GM19324 (cell line): ENCODE data around the gene ABCC4.
"Not testable (repeated sequence)": the region's sequence is repeated elsewhere in the genome, so short reads cannot be mapped to it uniquely, and the experiment has no call there.

Experiments
- ATAC-seq: cut with Tn5 transposase; IDR thresholded peaks from one replicate; pipeline ENCODE4 v1.9.1; 2021; ENCODE audit warnings: mild to moderate bottlenecking, moderate library complexity; ENCODE audit not compliant: unreplicated experiment, low FRiP score

ABCC4 gene

DNA sequence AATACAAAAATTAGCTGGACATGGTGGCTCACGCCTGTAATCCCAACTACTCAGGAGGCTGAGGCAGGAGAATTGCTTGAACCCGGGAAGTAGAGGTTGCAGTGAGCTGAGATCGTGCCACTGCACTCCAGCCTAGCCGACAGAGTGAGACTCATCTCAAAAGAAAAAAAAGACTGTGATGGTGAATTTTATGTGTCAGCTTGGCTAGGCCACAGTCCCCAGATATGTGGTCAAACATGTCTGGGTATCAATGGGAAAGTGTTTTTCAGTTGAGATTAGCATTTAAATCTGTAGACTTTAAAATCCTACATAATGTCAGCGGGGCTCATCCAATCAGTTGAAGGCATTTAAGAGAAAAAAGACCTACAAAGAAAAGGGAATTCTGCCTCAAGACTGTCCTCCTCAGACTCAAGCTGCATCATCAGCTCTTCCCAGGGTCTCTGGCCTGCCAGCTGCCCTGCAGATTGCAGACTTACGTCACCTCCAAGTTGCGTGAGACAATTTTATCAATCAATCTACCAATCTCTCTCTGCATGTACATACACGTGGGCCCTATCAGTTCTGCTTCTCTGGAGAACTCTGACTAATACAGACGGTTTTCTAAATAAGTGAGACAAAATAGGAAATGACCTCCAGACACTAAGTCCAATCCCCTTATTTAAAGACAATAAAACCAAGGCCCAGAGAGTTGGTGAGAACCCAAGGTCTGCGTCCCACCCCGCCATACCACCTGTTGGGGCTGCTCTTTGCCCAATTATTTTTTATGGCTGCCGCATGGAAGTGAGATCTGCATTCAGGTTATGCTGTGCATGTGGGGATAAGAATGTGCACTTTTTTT lies 99.2 kb downstream of the ABCC4 start:
- ATAC-seq: no peak

DNA sequence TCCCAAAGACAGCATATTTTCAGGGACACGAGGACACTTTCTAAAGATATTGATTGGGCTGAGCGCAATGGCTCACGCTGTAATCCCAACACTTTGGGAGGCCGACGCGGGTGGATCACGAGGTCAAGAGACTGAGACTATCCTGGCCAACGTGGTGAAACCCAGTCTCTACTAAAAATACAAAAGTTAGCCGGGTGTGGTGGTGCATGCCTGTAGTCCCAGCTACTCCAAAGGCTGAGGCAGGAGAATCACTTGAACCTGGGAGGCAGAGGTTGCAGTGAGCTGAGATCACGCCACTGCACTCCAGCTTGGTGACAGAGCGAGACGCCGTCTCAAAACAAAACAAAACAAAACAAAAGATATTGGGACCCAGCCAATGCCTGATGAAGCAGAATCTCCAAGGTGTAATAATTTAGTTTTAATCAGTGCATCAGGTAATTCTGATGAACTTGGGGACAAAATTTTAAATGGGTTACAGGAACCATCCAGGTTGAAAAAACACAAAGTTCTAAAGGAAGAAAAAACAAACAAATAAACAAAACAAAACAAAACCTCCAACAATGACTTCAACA lies 100.8 kb downstream of the ABCC4 start:
- not testable (repeated sequence) for ATAC-seq

DNA sequence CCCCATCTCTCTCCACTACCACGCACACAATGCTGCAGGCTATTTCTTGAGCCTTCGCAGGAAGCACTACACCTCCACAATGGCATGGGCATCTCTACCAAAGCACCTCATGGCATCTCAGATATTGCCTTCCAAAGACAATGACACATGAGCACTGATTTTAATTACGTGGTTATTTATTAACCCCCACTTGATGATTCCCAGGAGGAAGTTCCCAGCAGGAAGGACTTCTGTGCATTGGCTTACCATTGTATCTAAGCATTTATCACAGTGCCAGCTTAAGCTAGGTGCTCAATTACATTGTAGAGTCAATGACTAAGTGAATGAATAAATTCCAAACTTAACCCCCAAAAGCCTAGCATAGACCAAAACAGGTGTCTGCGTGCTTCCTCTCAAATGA lies 101.4 kb downstream of the ABCC4 start:
- ATAC-seq: no peak

DNA sequence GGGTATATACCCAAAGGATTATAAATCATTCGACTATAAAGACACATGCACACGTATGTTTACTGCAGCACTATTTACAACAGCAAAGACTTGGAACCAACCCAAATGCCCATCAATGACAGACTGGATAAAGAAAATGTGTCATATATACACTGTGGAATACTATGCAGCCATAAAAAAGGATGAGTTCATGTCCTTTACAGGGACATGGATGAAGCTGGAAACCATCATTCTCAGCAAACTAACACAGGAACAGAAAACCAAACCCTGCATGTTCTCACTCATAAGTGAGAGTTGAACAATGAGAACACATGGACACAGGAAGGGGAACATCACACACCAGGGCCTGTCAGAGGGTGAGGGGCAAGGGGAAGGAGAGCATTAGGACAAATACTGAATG lies 102.6 kb downstream of the ABCC4 start:
- ATAC-seq: not testable (repeated sequence)

DNA sequence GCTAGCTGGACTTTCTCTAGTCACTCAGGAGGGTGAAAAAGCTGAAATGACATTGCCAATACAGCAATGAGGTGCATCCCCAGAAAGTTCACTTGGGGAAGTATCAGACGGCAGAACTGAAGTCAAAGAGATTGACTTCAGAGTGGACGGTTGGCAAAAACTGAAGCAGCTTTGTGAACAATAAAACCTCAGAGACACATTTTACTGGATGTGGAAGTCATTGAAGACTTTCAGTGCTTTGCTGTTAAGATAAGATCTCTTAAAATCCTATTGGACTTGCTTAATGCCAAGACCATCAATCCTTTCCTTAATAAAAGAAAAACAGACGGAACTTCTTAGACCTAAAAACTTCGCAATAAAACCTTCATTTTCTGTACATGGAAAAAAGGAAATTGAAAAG lies 103.7 kb downstream of the ABCC4 start:
- no peak for ATAC-seq

DNA sequence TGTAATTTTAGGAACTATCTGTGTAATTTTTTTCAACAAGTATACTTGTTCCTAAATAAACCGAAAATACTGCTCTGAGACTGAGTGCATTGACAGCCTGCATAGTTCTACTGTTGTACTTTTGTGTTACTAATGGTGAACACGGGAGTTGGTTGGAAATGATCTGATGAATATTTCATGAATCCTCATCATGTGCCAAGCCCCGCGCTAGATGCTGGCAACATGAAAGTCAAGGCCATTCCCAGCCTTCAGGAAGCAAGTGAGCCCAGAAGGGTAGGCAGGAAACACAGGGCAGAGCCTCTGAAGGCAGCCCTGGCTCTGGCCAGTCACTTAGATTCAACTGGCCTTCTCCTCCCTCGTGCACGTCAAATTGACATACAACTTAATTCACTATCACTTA lies 106.1 kb downstream of the ABCC4 start:
- no peak for ATAC-seq

DNA sequence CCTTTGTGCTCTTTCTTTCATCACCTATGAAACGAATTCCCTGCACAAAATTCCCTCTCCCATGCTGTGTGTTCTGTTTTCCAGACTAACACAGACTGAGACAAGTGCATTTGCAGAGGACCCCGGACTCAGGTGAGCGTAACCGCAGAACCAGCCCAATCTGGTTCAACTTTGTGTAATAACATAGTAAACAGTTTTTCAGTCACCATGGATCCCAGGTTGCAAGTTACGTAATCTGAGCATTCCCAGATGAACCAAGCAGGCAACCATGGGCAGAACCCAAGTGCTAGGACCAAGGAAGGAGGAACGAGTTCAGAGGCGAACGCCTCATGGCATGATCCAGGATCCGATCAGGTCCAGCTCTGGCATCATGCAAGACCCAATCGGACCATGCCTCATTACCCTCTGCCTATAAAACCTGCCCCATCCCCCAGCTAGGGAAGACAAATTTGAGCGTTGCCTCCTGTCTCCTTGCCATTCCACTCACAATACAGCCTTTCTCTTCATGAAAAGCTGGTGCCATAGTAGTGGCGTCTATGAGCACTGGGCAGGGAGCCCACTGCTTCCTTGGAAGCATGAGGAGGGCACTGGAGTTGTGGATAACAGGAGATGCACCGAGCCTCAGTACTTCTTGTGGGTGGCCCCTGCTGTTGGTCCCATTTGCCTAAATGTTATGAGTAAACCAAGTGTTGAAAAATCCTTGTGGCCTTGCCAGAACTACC lies 107.6 kb downstream of the ABCC4 start:
- ATAC-seq: no peak

DNA sequence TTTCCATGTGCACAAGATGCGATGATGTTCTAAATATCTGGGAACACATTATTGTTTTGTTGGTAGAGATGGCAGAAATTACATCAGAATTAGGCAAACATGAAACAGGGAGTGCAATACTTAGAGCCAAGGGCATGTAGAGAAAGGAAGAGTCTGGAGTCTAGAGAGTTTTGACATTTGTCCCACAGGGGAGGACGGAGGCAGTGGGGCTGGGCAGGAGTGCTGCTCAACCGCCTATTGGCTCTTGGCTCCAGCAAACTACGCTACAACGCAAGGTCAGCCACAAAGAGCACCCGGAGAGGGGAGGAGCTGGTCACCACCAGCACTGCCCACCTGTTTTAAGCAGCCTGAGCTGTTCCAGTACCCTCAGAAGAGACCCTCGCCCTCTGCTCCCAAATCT lies 108.3 kb downstream of the ABCC4 start:
- ATAC-seq: no peak

DNA sequence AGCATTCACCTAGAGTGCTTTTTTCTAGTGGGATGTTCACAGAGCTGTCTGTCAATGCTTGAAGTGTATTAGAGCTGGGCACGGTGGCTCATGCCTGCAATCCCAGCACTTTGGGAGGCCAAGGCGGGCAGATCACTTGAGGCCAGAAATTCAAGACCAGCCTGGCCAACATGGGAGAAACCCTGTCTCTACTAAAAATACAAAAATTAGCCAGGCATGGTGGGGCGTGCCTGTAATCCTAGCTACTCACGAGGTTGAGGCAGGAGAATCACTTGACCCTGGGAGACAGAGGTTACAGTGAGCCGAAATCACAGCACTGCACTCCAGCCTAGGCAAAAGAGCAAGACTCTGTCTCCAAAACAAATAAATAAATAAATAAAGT lies 108.7 kb downstream of the ABCC4 start:
- not testable (repeated sequence) for ATAC-seq

DNA sequence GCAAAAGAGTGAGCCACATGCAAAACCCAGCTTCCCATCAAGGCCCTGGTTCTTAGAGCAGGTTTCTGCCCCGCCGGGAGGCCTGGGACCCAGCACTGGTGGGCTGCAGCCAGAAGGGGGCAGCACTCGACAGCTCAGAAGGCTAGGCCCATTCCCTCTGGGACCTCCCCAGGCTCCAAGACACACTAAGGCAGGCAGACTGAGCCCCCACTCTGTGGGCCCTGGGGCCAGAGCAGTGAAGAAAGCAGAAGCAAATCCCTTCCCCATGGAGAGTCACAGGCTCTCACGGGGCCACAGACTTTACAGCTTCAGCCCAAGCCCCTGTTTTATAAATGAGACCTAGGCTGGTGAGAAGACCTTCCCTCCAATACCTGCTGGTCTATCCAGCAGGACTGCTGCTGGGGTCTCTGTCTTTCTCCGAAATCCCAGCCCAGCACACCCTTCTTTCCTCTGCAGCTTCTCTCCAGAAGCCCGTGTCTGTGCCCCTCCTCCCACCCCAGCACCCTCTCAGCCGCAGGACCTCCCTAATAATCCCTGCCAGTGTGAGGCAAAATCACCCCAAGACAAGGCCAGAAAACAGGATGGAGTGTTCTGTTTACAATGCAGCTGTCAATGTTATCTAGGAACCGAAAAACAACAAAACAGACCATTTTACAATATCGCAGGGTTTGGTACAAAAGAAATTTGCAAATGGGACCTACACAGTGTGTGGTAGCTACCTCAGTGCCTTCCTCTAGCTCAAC lies 109.3 kb downstream of the ABCC4 start:
- ATAC-seq: peak; percentile 85

DNA sequence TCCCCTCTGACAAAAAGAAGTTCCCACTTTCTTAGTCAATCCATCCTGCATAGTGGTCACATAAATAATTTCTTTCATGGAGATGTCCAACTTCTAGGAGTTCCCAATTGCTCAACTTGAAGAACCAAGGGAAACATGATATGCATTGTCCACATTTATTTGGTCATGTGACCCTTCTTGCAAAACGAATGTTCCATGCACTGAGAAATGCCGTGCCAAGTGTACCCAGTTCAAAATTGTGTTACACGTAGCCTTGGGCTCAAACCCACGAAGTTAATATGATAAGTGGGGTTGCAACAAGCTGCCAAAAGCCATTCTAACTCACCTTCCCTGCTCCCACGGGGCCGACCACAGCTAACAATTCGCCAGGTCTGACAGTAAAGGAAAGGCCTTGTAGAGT lies 113.1 kb downstream of the ABCC4 start:
- no peak for ATAC-seq

DNA sequence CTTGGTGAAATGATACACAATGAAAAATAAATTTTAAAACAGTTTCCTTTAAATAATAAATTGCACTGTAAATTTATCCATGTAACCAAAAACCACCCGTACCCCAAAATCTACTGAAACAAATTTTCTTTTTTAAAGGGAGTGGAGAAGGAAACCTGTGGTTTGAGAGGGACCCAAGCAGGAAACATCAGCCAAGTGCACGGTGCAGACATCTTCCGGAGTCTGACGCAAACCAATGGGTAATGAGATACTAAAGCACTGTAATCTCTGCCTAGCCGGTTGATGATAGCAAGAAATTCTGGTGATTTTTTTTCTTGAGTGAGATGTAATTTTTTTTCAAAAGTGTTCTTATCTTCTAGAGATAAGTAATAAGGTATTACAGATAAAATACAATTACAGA lies 115.4 kb downstream of the ABCC4 start:
- no peak for ATAC-seq

DNA sequence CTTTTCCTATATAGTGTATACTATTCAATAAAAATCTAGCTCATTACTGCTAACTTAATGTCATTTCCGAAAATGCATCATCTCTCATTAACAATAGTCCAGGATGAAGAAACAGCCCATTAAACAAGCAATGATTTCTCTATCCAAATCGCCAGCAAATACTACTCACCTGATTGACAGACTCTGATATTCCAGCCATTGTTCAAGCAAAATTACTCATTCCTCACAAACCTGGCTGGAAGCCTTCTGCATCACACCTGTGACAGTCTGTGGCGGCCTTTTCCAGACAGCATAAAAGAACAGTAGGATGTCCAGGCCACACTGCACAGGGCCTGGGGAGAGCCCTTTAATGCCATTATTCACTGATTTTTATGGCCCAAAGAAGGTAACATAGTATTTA lies 115.9 kb downstream of the ABCC4 start:
- no peak for ATAC-seq

DNA sequence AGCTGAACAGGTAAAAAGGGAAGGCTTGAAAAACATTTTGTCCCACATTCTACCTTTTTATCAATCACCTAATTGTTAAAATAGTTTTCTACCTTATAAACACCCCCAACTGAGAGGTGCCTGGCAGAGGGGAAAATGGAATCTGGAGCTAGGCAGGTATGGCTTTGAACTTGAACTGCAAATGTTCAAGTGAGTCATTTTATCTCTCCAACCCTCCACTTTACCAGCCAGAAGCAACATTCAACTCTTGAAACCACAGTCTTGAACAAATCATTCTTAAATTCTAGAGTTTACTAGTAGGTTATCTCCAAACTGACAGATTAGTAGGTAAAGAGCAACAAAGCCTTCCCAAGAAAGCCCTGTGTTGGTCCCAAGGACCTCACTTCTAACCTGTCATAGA lies 116.9 kb downstream of the ABCC4 start:
- no peak for ATAC-seq

DNA sequence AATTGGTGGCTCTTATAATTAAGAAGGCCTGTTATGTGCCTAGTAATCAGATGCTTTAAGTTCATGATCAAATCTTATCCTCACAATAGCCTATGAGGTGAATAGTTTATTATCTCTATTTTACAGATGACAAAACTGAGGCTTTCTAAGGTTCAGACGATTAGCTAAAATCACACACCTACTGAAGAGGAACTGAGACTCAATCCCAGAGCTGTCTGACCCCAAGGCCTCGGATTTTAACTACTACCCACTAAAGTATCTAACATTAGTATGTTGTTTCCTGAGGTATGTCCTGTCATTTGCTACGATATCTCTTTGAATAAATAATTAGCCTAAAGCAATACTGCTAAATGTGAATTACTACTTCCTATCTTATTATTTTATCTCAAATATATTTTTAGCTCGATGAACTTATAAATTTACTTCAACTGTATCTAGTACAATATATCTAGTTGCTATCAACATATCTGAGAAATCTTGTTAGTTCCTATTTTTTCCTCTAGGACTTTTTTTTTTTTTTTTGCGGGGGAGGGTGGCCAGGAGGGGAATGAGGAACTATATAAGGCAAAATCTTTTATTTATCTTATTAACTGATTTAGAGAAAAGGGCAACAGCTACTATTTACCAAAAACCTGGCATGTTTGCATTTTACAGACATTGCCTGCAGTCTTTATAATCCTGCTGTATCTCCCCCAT lies 118.5 kb downstream of the ABCC4 start:
- no peak for ATAC-seq

DNA sequence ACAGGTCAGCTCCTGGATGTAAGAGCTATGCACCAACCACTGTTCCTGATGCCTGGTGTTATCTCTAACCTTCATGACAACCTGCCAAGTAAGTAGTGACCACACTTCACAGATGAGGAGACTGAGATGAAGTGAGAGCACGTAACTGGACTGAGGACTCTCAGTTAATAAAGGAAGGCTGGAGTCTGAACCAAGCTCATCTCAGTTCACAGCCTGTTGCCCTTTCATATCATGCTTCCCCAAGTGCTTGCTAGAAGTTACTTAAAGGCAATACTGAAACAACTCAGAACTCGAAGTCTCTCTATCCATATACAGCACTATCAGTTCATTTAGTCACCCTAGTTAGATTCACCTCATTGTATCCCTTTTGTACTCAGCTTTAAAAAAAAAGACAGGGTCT lies 119.7 kb downstream of the ABCC4 start:
- peak; percentile 58 for ATAC-seq

DNA sequence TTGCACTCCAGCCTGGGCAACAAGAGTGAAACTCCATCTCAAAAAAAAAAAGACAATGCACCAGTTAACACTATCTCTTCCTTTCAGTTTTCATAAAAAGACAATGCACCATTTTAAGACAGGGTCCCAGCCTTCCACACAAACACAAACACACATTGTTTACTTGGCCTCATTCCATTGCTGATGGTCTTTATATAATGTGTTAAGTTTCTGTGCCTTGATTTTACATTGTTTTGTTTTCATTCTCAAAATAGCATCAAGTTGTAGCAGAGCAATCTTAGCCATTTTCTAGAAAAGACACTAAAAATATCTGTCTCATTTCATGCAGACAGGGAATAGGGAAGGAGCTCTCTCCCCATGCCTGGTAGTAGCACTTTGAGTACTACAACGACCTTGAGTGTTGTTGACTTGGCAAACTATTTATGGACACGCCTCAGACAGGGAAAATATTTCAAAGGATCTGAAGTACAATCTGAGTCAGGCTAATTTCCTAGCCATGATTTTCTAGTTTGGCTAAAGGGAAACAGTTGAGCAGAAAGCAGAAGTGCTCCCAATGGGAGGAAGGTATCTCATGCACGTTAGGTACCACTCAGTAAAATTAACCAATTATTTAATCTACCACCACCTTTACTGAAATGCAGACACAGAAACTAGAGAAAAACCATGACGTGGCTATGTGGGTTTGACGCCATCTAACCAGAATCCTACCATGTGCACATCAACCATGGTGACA lies 120.6 kb downstream of the ABCC4 start:
- no peak for ATAC-seq

DNA sequence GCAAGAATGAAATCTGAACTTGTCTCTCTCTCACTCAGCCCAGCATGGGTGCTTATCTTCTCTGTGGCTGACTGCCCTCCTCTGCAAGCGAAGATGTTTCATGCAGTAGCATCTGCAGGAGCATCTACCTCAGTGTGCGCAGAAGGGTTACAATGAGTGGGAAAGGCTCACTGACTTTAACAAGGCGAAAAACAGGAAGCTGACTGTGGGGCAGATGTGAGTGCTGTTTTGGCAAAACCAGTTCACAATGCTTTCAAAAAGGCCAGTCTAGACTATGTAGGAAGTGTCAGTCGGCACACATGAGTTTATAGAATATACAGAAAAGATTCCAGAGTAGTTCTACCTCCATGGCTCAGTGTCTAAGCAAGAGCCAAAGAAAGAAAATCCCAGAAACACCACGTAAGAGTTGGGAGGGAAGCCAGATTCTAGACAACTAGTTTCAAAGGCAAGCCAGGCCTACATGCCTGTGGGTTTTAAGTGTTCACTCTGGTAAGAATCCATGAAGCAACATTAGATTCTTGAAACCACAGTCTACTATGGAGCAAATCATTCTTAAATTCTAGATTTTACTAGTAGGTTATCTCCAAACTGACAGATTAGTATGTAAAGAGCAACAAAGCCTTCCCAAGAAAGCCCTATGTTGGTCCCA lies 124.5 kb downstream of the ABCC4 start:
- ATAC-seq: no peak

DNA sequence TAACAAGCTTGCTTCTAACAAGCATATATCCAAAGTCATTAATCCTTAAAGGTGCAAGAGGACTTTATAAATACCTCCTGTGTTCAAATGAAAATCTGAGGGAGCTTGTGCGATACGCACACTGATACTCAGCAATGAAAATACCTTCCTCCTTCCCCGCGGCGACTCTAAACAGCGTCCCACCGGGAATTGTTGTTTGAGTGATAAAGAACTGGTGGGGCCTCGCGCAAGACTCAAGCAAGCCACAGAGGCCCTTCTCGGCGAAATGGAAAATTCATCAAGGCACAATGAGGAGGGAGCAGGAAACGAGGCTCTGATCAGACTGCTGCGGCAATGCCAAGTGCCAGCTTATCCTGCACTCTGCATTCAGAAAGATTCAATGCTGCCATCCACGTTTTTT lies 126.7 kb downstream of the ABCC4 start:
- ATAC-seq: no peak
